Measurements from ENCODE around the gene MRTFB. TPM values are rescaled to one million over a fixed set of nuclear protein-coding genes. Genes with fewer than 3 reads are reported as not detected.

MRTFB gene
- total and polyA plus RNA-seq, 2 of the 13 experiments (the other 11 are each of a cell fraction or from before 2014, with no cell fraction given): 11.4 to 14.0 TPM

GRCh38 chr16:14150796-14151195 is 79.7 kb downstream of the MRTFB start:
- in situ Hi-C loops (cut with HindIII; ENCODE audit: extremely low pct_ligation_motif_present, low pct_unique_long_range_greater_than_20kb): loop anchor here (10.0 kb wide), 1 partner anchor 64 kb away; no protein-coding TSS in a partner anchor
- BruUV-seq (replicated peaks): no TSS peak
- Histone ChIP-seq H4K20me1 (ENCODE audit: insufficient read depth, low read length) (no peaks in the 10 kb centered on the region), H2AFZ (ENCODE audit: low read length) (no peak overlapping the region), H3K9me3 (ENCODE audit: low read length) (no peaks in the 10 kb centered on the region), H3K9ac (ENCODE audit: insufficient read depth, low read depth, low read length) (no peak overlapping the region), H3K4me3 (replicated peaks in 1 of 3; ENCODE audit: insufficient read depth in 1 of 3, low read depth in 2 of 3, low read length in 3 of 3) (no peak overlapping the region), H3K36me3 (replicated peaks in 1 of 2; ENCODE audit: control insufficient read depth in 1 of 2, insufficient read depth in 2 of 2, low read length in 2 of 2) (peaks cover 3 to 8% of the 10 kb centered on the region in 2 experiments; a peak in 4 of 5 replicates), H3K27ac (ENCODE audit: extremely low read length, insufficient read depth, low read length) (no peak overlapping the region), H3K79me2 (ENCODE audit: insufficient read depth, low read length) (no peaks in the 10 kb centered on the region), H3K27me3 (ENCODE audit: control insufficient read depth in 1 of 2, insufficient read depth in 2 of 2, low read length in 2 of 2) (no peaks in the 10 kb centered on the region), H3K4me1 (ENCODE audit: insufficient read depth, low read length) (peaks cover 16% of the 10 kb centered on the region), H3K4me2 (ENCODE audit: low read depth, low read length) (no peak overlapping the region)
- POLR2A ChIA-PET: no interaction called here
- CTCF ChIA-PET (ENCODE audit: low intra/inter-chr PET ratio, low total read pairs): no interaction called here
- intact Hi-C loops (cut with micrococcal nuclease; ENCODE audit: unreplicated experiment): no loop called here
- no peak for ATAC-seq
- 97% methylated on average over 5 of the region's 5 CpGs for WGBS (ENCODE audit: low lambda C conversion rate)
- no peak for DNase-seq (ENCODE audit: low spot score)
- FAIRE-seq: no peak
- no peak for TF ChIP-seq ZNF20 (CRISPR knock-in tag; IDR thresholded peaks at IDR 0.05)
- no peak for TF ChIP-seq RFX3 (CRISPR knock-in tag; IDR thresholded peaks at IDR 0.05)
- TF ChIP-seq ZMYM3 (CRISPR knock-in tag; IDR thresholded peaks at IDR 0.05): no peak
- TF ChIP-seq, protein P1, sequence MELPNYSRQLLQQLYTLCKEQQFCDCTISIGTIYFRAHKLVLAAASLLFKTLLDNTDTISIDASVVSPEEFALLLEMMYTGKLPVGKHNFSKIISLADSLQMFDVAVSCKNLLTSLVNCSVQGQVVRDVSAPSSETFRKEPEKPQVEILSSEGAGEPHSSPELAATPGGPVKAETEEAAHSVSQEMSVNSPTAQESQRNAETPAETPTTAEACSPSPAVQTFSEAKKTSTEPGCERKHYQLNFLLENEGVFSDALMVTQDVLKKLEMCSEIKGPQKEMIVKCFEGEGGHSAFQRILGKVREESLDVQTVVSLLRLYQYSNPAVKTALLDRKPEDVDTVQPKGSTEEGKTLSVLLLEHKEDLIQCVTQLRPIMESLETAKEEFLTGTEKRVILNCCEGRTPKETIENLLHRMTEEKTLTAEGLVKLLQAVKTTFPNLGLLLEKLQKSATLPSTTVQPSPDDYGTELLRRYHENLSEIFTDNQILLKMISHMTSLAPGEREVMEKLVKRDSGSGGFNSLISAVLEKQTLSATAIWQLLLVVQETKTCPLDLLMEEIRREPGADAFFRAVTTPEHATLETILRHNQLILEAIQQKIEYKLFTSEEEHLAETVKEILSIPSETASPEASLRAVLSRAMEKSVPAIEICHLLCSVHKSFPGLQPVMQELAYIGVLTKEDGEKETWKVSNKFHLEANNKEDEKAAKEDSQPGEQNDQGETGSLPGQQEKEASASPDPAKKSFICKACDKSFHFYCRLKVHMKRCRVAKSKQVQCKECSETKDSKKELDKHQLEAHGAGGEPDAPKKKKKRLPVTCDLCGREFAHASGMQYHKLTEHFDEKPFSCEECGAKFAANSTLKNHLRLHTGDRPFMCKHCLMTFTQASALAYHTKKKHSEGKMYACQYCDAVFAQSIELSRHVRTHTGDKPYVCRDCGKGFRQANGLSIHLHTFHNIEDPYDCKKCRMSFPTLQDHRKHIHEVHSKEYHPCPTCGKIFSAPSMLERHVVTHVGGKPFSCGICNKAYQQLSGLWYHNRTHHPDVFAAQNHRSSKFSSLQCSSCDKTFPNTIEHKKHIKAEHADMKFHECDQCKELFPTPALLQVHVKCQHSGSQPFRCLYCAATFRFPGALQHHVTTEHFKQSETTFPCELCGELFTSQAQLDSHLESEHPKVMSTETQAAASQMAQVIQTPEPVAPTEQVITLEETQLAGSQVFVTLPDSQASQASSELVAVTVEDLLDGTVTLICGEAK (IDR thresholded peaks at IDR 0.05): no peak
- TF ChIP-seq, protein P1 (CRISPR knock-in tag; IDR thresholded peaks at IDR 0.05): no peak
- TF ChIP-seq RBM39 (IDR thresholded peaks at IDR 0.05; ENCODE audit: low read depth, low read length, poor library complexity, severe bottlenecking): no peak
- TF ChIP-seq ZNF703 (CRISPR knock-in tag; IDR thresholded peaks at IDR 0.05; ENCODE audit: borderline replicate concordance): no peak
- no peak for TF ChIP-seq RBFOX2 (IDR thresholded peaks at IDR 0.05; ENCODE audit: low read depth, low read length)
- no peak for TF ChIP-seq CHD2 (IDR thresholded peaks at IDR 0.05; ENCODE audit: low read depth, low read length)
- TF ChIP-seq, protein P2, sequence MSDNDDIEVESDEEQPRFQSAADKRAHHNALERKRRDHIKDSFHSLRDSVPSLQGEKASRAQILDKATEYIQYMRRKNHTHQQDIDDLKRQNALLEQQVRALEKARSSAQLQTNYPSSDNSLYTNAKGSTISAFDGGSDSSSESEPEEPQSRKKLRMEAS (IDR thresholded peaks at IDR 0.05): no peak
- no peak for TF ChIP-seq PBX3 (CRISPR knock-in tag; IDR thresholded peaks at IDR 0.05; ENCODE audit: borderline replicate concordance)
- no peak for TF ChIP-seq NFRKB (IDR thresholded peaks at IDR 0.05)
- TF ChIP-seq JUN (CRISPR knock-in tag; IDR thresholded peaks at IDR 0.05): no peak

Data from HepG2 (cell line).